ENCODE measurements around the gene SFXN2. TPM values are rescaled to one million over a fixed set of nuclear protein-coding genes. Genes with fewer than 3 reads are reported as not detected.
"Not testable (repeated sequence)": the region's sequence is repeated elsewhere in the genome, so short reads cannot be mapped to it uniquely, and the experiment has no call there.

The SFXN2 gene
- total and polyA plus RNA-seq, 2 experiments from 2014 or later = 5.7 to 6.2 TPM

DNA sequence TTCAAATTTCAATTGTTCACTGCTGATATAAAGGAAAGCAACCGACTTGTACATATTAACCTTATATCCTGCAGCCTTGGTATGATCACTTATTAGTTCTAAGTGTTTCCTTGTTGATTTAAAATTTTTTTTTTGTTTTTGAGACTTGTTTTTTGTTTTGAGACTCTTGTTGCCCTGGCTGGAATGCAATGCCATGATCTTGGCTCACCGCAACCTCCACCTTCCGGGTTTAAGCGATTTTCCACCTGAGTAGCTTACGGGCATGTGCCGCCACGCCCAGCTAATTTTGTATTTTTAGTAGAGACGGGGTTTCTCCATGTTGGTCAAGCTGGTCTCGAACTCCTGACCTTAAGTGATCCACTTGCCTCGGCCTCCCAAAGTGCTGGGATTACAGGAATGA, 19.0 kb upstream of the SFXN2 start:
- not testable (repeated sequence) for H3K27me3 ChIP-seq (ENCODE audit: insufficient read depth); H3K36me3 ChIP-seq (ENCODE audit: insufficient read depth); H3K27me3 Mint-ChIP-seq (ENCODE audit: insufficient read depth, low read depth, poor library complexity)

DNA sequence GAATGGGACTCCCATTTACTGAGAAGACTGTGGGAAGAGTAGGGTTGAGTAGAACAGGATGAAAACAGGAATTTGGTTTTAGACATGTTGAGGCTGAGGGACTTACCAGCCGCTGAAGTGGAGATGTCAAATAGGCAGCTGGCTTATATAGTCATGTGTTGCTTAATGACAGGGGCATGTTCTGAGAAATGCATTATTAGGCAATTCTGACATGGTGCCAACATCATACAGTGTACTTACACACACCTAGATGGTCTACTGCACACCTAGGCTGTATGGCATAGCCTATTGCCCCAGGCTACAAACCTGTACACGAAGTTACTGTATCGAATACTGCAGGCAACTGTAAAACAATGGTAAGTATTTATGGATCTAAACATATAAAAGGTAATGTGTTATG, 17.7 kb upstream of the SFXN2 start:
- peaks cover 5% of the 10 kb centered on the region for H3K27me3 Mint-ChIP-seq (ENCODE audit: insufficient read depth, low read depth, poor library complexity)
- no peaks in the 10 kb centered on the region; the same call in 2 of the 3 replicates for H3K4me1 Mint-ChIP-seq
- TF ChIP-seq JUNB (IDR thresholded peaks at IDR 0.05; ENCODE audit: unreplicated experiment) = no peak
- Histone ChIP-seq H4K20me1 (replicated peaks; ENCODE audit: insufficient read depth) (no peaks in the 10 kb centered on the region; the same call in 1 of the 2 replicates), H3K79me2 (replicated peaks; ENCODE audit: insufficient read depth) (no peaks in the 10 kb centered on the region), H3K27me3 (ENCODE audit: insufficient read depth) (no peaks in the 10 kb centered on the region), H3K4me2 (no peak overlapping the region), H3F3A (replicated peaks; ENCODE audit: low read depth) (0 out of 2 replicates have a peak, but pooled peaks cover 2% of the 10 kb centered on the region), H3K27ac (ENCODE audit: low read depth) (no peak overlapping the region), H2AFZ (no peak overlapping the region), H3K4me3 (no peak overlapping the region), H3K9me2 (ENCODE audit: insufficient read depth) (no peaks in the 10 kb centered on the region), H3K36me3 (ENCODE audit: insufficient read depth) (peaks cover 7% of the 10 kb centered on the region; the same call in 1 of the 2 replicates), H3K4me1 (ENCODE audit: insufficient read depth) (no peaks in the 10 kb centered on the region)
- no peaks in the 10 kb centered on the region for H3K9me3 Mint-ChIP-seq
- ATAC-seq (no peak), DNase-seq (ENCODE audit: low spot score) (no peak)
- no peak overlapping the region for H3K27ac Mint-ChIP-seq
- no peak overlapping the region for H3K4me3 Mint-ChIP-seq
- H3K36me3 Mint-ChIP-seq (ENCODE audit: low read depth) = peaks cover 30% of the 10 kb centered on the region

More for the DNA sequence above, 19.0 kb upstream of the SFXN2 start:
- not testable (repeated sequence) for H3K4me2 ChIP-seq; H2AFZ ChIP-seq; H3K4me3 ChIP-seq; H3K9me2 ChIP-seq (ENCODE audit: insufficient read depth); H3F3A ChIP-seq (replicated peaks; ENCODE audit: low read depth); H3K27ac ChIP-seq (ENCODE audit: low read depth); H3K4me1 ChIP-seq (ENCODE audit: insufficient read depth); ATAC-seq; H3K9me3 Mint-ChIP-seq; H3K27ac Mint-ChIP-seq; H3K4me1 Mint-ChIP-seq; H3K79me2 ChIP-seq (replicated peaks; ENCODE audit: insufficient read depth); DNase-seq (ENCODE audit: low spot score); H3K4me3 Mint-ChIP-seq; H4K20me1 ChIP-seq (replicated peaks; ENCODE audit: insufficient read depth)
- peaks cover 30% of the 10 kb centered on the region for H3K36me3 Mint-ChIP-seq (ENCODE audit: low read depth)

DNA sequence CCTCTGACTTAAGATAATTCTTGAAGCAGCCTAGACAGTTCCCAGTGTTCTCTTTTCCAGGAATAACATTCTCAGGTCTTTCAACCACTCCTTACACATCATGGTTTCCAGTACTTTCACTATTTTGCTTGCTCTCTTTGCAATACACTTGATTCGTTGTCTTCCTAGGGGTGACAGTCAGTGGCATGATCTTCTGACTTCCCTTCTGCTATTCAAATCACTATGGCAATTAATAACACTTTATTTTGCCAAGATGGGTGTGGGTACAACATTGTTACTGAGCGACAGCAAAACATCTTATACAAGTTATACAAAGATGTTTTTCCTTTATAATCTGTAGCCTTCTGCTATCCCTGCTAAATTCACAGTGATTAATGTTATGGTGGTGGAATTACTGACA, 15.5 kb upstream of the SFXN2 start:
- H3K36me3 Mint-ChIP-seq (ENCODE audit: low read depth) = peaks cover 30% of the 10 kb centered on the region
- peaks cover 5% of the 10 kb centered on the region for H3K27me3 Mint-ChIP-seq (ENCODE audit: insufficient read depth, low read depth, poor library complexity)
- H3K4me3 ChIP-seq = no peak overlapping the region

More for the DNA sequence above, 15.5 kb upstream of the SFXN2 start:
- Histone ChIP-seq H3K27me3 (ENCODE audit: insufficient read depth) (no peaks in the 10 kb centered on the region), H3F3A (replicated peaks; ENCODE audit: low read depth) (0 out of 2 replicates have a peak, but pooled peaks cover 2% of the 10 kb centered on the region), H4K20me1 (replicated peaks; ENCODE audit: insufficient read depth) (no peaks in the 10 kb centered on the region; the same call in 1 of the 2 replicates), H3K4me1 (ENCODE audit: insufficient read depth) (no peaks in the 10 kb centered on the region), H3K27ac (ENCODE audit: low read depth) (no peak overlapping the region), H3K36me3 (ENCODE audit: insufficient read depth) (peaks cover 7% of the 10 kb centered on the region; the same call in 1 of the 2 replicates), H3K9me2 (ENCODE audit: insufficient read depth) (no peaks in the 10 kb centered on the region), H3K4me2 (no peak overlapping the region), H2AFZ (no peak overlapping the region), H3K79me2 (replicated peaks; ENCODE audit: insufficient read depth) (no peaks in the 10 kb centered on the region)
- ATAC-seq (no peak), DNase-seq (ENCODE audit: low spot score) (no peak)
- no peak overlapping the region for H3K27ac Mint-ChIP-seq
- no peak overlapping the region for H3K4me3 Mint-ChIP-seq
- H3K9me3 Mint-ChIP-seq = no peaks in the 10 kb centered on the region
- TF ChIP-seq NANOG (IDR thresholded peaks at IDR 0.05; ENCODE audit: borderline replicate concordance) (no peak), ZNF114 (CRISPR knock-in tag; IDR thresholded peaks at IDR 0.05) (no peak), EZH2 (IDR thresholded peaks at IDR 0.05; ENCODE audit: low read depth, unreplicated experiment) (no peak), JUNB (IDR thresholded peaks at IDR 0.05; ENCODE audit: unreplicated experiment) (no peak), ZNF331 (CRISPR knock-in tag; IDR thresholded peaks at IDR 0.05; ENCODE audit: low read depth) (no peak), CREB1 (CRISPR knock-in tag; IDR thresholded peaks at IDR 0.05; ENCODE audit: low read depth) (no peak), STAT1 (IDR thresholded peaks at IDR 0.05; ENCODE audit: unreplicated experiment) (no peak)
- TF ChIP-seq, protein P1, sequence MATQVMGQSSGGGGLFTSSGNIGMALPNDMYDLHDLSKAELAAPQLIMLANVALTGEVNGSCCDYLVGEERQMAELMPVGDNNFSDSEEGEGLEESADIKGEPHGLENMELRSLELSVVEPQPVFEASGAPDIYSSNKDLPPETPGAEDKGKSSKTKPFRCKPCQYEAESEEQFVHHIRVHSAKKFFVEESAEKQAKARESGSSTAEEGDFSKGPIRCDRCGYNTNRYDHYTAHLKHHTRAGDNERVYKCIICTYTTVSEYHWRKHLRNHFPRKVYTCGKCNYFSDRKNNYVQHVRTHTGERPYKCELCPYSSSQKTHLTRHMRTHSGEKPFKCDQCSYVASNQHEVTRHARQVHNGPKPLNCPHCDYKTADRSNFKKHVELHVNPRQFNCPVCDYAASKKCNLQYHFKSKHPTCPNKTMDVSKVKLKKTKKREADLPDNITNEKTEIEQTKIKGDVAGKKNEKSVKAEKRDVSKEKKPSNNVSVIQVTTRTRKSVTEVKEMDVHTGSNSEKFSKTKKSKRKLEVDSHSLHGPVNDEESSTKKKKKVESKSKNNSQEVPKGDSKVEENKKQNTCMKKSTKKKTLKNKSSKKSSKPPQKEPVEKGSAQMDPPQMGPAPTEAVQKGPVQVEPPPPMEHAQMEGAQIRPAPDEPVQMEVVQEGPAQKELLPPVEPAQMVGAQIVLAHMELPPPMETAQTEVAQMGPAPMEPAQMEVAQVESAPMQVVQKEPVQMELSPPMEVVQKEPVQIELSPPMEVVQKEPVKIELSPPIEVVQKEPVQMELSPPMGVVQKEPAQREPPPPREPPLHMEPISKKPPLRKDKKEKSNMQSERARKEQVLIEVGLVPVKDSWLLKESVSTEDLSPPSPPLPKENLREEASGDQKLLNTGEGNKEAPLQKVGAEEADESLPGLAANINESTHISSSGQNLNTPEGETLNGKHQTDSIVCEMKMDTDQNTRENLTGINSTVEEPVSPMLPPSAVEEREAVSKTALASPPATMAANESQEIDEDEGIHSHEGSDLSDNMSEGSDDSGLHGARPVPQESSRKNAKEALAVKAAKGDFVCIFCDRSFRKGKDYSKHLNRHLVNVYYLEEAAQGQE (IDR thresholded peaks at IDR 0.05; ENCODE audit: unreplicated experiment) = no peak
- H3K4me1 Mint-ChIP-seq = no peaks in the 10 kb centered on the region; the same call in 2 of the 3 replicates

Data from GM23338 (cell line).